ENCODE measurements around the gene TBL1XR1. TPM values are rescaled to one million over a fixed set of nuclear protein-coding genes. Genes with fewer than 3 reads are reported as not detected.
"Not testable (repeated sequence)": the region's sequence is repeated elsewhere in the genome, so short reads cannot be mapped to it uniquely, and the experiment has no call there.

TBL1XR1 gene
- total RNA-seq, 1 experiment from 2014 or later = 192 TPM

DNA sequence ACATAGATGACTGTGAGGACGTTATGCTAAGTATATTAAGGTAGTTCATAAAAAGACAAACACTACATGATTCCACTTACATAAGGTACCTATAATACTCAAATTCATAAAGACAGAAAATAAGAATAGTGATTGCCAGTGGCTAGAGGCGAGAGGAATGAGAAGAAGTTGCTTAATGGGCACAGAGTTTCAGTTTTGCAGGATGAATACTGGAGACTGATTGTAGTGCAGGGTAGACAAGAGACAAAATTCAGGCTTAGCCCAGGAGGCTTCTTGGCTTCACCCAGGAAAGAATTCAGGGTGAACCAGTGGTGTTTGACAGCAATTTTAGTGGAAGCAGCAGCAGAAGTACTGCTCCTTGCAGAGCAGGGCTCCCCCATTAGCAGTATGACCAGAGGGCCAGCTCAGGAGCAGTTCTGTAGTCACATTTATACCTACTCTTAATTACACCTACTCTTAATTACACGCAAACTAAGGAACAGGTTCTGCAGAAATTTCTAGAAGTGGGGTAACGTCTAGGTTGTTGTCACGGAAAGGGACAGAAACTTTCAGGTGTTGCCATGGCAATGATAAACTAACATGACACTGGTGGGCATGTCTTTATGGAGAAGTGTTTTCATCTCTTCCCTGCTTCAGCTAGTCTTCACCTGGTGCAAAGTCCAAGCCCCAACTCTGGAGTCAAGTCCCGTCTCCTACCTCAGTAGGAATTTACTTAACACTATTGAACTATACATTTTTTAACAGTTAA is 55.2 kb downstream of the TBL1XR1 start:
- ATAC-seq = peak; percentile 17; the same call in 1 of the 2 replicates
- TF ChIP-seq, protein P1, sequence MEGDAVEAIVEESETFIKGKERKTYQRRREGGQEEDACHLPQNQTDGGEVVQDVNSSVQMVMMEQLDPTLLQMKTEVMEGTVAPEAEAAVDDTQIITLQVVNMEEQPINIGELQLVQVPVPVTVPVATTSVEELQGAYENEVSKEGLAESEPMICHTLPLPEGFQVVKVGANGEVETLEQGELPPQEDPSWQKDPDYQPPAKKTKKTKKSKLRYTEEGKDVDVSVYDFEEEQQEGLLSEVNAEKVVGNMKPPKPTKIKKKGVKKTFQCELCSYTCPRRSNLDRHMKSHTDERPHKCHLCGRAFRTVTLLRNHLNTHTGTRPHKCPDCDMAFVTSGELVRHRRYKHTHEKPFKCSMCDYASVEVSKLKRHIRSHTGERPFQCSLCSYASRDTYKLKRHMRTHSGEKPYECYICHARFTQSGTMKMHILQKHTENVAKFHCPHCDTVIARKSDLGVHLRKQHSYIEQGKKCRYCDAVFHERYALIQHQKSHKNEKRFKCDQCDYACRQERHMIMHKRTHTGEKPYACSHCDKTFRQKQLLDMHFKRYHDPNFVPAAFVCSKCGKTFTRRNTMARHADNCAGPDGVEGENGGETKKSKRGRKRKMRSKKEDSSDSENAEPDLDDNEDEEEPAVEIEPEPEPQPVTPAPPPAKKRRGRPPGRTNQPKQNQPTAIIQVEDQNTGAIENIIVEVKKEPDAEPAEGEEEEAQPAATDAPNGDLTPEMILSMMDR (IDR thresholded peaks at IDR 0.05) = no peak
- TF ChIP-seq REST (IDR thresholded peaks at IDR 0.05; ENCODE audit: insufficient read depth in 1 of 2, low read depth in 2 of 2, low read length in 1 of 2) (no peak), TCF7L2 (IDR thresholded peaks at IDR 0.05; ENCODE audit: low read depth, low read length) (no peak), SIN3A (IDR thresholded peaks at IDR 0.05; ENCODE audit: borderline replicate concordance, insufficient read depth, low read depth, low read length) (no peak), POLR2AphosphoS5 (IDR thresholded peaks at IDR 0.05; ENCODE audit: low read depth, low read length) (no peak)
- CTCF ChIA-PET = no interaction called here
- DNase-seq (ENCODE audit: low read depth, low spot score) = no peak
- no peaks in the 10 kb centered on the region for H3K36me3 ChIP-seq (ENCODE audit: control insufficient read depth, insufficient read depth, low read length)
- H3K9me3 ChIP-seq (ENCODE audit: control insufficient read depth, insufficient read depth, low read depth, low read length) = no peaks in the 10 kb centered on the region
- intact Hi-C loops (cut with micrococcal nuclease; ENCODE audit: unreplicated experiment) = no loop called here
- H3K4me1 ChIP-seq (ENCODE audit: control insufficient read depth, insufficient read depth, low read length) = peaks cover 66% of the 10 kb centered on the region
- POLR2A ChIA-PET = no interaction called here
- in situ Hi-C loops (cut with HindIII; ENCODE audit: low pct_unique_long_range_greater_than_20kb, low sequenced_read_pairs) = no loop called here
- BruUV-seq (replicated peaks) = no TSS peak
- H3K27me3 ChIP-seq (ENCODE audit: control insufficient read depth, insufficient read depth, low read length) = no peaks in the 10 kb centered on the region
- peak overlapping the region; percentile 55 for H3K27ac ChIP-seq (ENCODE audit: low read length)
- H3K4me3 ChIP-seq (ENCODE audit: low read depth in 2 of 2, low read length in 2 of 2) = no peak overlapping the region

- H3K27ac ChIP-seq (ENCODE audit: low read length) = peak overlapping the region; percentile 55
- H3K27me3 ChIP-seq (ENCODE audit: control insufficient read depth, insufficient read depth, low read length) = no peaks in the 10 kb centered on the region
- in situ Hi-C loops (cut with HindIII; ENCODE audit: low pct_unique_long_range_greater_than_20kb, low sequenced_read_pairs) = no loop called here
- no peak for DNase-seq (ENCODE audit: low read depth, low spot score)
- no peak overlapping the region for H3K4me3 ChIP-seq (ENCODE audit: low read depth in 2 of 2, low read length in 2 of 2)
- peak; percentile 5; the same call in 1 of the 2 replicates for ATAC-seq
- no peaks in the 10 kb centered on the region for H3K36me3 ChIP-seq (ENCODE audit: control insufficient read depth, insufficient read depth, low read length)
- TF ChIP-seq POLR2AphosphoS5 (IDR thresholded peaks at IDR 0.05; ENCODE audit: low read depth, low read length) (no peak), TCF7L2 (IDR thresholded peaks at IDR 0.05; ENCODE audit: low read depth, low read length) (no peak), REST (IDR thresholded peaks at IDR 0.05; ENCODE audit: insufficient read depth in 1 of 2, low read depth in 2 of 2, low read length in 1 of 2) (no peak), SIN3A (IDR thresholded peaks at IDR 0.05; ENCODE audit: borderline replicate concordance, insufficient read depth, low read depth, low read length) (no peak)
- TF ChIP-seq, protein P1 (IDR thresholded peaks at IDR 0.05) = no peak
- ChIA-PET POLR2A (no interaction called here), CTCF (no interaction called here)
- no TSS peak for BruUV-seq (replicated peaks)
- peaks cover 60% of the 10 kb centered on the region for H3K4me1 ChIP-seq (ENCODE audit: control insufficient read depth, insufficient read depth, low read length)
- H3K9me3 ChIP-seq (ENCODE audit: control insufficient read depth, insufficient read depth, low read depth, low read length) = no peaks in the 10 kb centered on the region
- intact Hi-C loops (cut with micrococcal nuclease; ENCODE audit: unreplicated experiment) = no loop called here
Measured at GRCh38 chr3:177141471-177141870, 55.8 kb downstream of the TBL1XR1 start.

GRCh38 chr3:177139220-177139619 is 58.1 kb downstream of the TBL1XR1 start:
- H3K9me3 ChIP-seq (ENCODE audit: control insufficient read depth, insufficient read depth, low read depth, low read length); DNase-seq (ENCODE audit: low read depth, low spot score); H3K4me3 ChIP-seq (ENCODE audit: low read depth in 2 of 2, low read length in 2 of 2); BruUV-seq (replicated peaks); H3K27me3 ChIP-seq (ENCODE audit: control insufficient read depth, insufficient read depth, low read length); H3K27ac ChIP-seq (ENCODE audit: low read length); intact Hi-C loops (cut with micrococcal nuclease; ENCODE audit: unreplicated experiment); in situ Hi-C loops (cut with HindIII; ENCODE audit: low pct_unique_long_range_greater_than_20kb, low sequenced_read_pairs); CTCF ChIA-PET; H3K36me3 ChIP-seq (ENCODE audit: control insufficient read depth, insufficient read depth, low read length); ATAC-seq: not testable (repeated sequence)
- H3K4me1 ChIP-seq (ENCODE audit: control insufficient read depth, insufficient read depth, low read length) = peaks cover 41% of the 10 kb centered on the region
- POLR2A ChIA-PET = interaction anchor here (0.6 kb wide), 1 partner anchor 104 kb away, joined by 4 read pairs; no protein-coding TSS in a partner anchor

All from Panc1 (cell line).